HL-60/S4 treated with phorbol 12-myristate 13-acetate at 8.2 ng/mL for 4 days and 3 days (cell line): ENCODE measurements around the gene TNFAIP8L3.
"Not testable (repeated sequence)": the region's sequence is repeated elsewhere in the genome, so short reads cannot be mapped to it uniquely, and the experiment has no call there.

Experiments used
- in situ Hi-C: fragments of 300-500 bp; cut with MboI; formaldehyde crosslinking; loops from 2 replicates; pipeline ENCODE4 v1.15.0; 2022; ENCODE audit warnings: low sequenced_read_pairs

The TNFAIP8L3 gene

DNA sequence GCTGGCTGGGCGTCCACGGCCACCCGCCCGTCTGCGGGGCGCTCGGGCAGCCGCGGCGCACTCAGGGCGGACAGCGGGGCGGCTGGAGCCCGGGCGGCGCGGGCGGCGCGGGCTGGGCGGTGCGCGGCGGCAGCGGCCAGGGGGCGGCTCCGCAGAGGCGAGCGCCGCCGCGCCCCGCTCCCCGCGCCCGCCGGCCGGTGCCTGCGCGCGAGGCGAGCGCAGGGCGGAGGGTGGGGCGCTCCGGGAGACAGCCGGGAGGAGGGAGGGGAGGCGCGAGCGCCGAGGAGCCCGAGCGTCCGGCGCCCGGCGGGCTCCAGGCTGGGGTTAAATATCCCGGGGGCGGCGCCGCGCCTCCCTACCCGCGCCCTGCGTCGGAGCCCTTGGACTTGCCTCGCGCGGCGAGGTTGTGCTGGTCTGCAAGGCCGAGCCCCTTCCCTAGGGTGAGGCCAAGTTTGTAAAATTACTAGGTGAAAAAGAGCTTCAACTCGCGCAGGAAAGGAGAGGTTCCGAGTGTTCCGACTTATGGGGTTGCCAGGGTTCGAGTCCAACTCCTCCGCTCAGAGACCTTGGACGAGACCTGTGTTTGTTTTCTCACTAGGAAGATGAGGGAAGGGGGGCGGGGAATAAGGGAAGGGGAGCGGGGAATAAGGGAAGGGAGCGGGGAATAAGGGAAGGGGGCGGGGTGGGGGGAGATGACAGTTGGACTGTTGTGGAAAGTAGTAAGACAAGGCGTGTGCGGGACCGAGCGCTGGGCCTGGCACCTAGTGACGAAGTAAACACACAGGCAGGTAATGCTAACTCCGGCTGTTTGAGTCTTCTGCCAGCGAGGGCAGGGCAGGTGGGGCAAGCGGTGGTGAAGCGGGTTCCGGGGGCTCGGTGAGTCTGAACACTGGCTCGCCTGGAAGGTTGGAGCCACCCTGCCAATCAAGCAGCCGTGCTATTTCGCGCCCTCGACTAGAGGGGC is at the start of gene TNFAIP8L3:
Gene TNFAIP8L3 (minus strand): TSS at position 301 of the 964 bp plus-strand sequence. CDS start 311 bp downstream, outside the sequence.
- in situ Hi-C loops: no loop called here

DNA sequence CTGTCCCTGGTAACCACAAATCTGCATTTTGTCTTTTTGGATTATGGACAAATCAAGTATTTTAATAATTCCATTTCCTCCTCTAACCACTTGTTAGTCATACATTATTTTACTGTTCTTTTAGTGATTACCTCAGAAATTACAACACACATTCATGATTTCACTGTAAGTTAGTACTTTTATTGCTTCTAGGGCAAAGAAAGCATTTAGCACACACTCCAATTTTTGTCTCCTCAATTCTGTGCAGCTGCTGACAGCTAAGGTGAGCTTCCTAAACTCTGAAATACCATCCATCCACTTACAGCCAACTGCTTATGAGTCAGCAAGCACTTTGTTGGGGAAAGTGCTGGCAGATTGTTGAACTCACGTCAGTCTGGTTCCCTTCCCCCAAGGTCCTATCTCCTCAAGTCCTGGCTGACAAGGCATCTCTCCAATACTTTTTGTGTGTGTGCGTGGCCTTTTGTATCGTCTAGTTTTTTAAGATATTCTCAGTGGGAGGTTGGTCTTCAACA is 49.4 kb upstream of the TNFAIP8L3 start:
- in situ Hi-C loops: no loop called here

DNA sequence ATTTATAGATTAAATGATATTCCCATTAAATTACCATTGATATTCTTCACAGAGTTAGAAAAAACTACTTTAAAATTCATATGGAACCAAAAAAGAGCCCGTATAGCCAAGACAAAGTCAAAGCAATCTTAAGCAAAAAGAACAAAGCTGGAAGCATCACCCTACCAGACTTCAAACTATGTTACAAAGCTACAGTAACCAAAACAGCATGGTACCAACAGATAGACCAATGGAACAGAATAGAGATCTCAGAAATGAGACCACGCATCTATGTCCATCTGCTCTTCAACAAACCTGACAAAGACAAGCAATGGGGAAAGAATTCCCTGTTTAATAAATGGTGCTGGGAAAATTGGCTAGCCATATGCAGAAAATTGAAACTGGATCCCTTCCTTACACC is 45.6 kb upstream of the TNFAIP8L3 start:
- in situ Hi-C loops: not testable (repeated sequence)

DNA sequence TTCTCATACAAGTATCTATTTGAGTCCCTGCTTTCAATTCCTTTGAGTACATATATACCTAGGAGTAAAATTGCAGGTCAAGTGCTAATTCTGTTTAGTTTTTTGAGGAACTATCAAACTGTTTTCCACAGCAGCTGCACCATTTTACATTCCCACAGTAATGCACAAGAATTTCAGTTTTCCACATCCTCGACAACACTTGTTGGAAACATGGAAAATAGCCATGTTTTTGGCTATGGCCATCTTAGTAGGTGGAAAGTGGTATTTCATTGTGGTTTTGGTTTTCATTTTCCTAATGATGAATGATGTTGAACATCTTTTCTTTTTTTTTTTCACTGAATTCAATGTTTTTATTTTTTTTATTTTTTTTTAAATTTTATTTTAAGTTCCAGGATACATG is 44.4 kb upstream of the TNFAIP8L3 start:
- in situ Hi-C loops: no loop called here

DNA sequence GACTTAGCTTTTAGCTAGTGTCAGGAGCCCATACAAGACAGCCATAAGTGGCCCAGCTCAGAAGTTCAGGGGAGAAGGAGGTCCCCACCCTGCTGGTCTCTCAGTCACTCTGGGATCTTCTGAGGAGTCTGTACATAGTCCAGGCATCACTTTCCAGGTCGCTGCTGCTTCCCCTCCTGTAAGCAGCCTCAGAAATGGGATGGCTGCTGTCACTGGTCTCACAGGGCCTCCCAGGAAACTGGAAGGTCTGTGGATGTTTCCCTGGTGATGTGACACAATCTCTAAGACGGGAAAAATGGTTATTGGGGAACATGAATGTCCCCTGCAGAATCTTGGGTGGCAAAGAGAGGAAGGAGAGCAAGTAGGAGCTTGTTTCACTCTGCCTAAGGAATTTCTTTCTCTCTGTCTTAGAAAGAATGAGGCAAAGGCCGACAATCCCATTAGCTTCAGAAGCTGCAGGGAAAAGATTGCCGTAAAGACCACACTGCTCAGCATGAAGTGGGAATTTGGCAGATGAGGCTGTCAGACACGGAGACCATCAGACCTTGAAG is 43.2 kb upstream of the TNFAIP8L3 start:
- in situ Hi-C loops: no loop called here

DNA sequence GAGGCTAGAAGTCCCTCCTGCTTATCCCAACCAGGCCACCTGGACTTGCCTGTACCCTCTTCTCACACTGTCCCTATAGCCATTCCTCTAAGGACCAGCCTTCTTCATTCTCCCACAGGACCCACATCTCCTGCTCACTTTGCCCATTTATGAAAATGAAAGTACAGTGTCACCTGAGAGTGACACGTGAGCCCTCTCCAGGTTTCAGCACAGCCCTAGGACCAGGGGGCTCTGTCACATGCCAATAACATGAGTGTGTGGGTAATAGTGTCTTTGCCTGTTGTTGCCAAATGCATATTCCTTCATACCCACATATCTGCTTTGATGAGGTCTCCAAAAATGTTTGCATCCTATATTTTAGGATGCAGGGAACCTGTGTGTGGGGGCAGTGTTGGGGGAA is 42.3 kb upstream of the TNFAIP8L3 start:
- in situ Hi-C loops: no loop called here

DNA sequence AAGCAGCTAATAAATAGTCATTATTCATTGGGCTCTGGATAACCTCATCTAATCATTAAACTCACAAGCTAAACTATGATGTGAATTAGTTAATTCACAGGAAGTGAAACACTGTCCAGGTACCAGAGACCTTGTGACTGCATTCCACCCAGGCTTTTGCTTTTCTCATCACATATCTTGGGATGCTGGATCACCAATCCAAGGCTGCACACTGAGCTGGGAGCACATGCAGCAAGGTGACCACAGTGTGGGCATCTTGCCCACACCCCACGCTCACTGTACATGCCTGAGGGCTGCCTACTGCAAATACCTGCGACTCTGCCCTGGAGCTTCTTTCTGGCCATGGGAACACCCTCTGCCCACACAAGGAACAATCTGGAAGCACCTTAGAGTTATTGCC is 40.6 kb upstream of the TNFAIP8L3 start:
- in situ Hi-C loops: no loop called here

DNA sequence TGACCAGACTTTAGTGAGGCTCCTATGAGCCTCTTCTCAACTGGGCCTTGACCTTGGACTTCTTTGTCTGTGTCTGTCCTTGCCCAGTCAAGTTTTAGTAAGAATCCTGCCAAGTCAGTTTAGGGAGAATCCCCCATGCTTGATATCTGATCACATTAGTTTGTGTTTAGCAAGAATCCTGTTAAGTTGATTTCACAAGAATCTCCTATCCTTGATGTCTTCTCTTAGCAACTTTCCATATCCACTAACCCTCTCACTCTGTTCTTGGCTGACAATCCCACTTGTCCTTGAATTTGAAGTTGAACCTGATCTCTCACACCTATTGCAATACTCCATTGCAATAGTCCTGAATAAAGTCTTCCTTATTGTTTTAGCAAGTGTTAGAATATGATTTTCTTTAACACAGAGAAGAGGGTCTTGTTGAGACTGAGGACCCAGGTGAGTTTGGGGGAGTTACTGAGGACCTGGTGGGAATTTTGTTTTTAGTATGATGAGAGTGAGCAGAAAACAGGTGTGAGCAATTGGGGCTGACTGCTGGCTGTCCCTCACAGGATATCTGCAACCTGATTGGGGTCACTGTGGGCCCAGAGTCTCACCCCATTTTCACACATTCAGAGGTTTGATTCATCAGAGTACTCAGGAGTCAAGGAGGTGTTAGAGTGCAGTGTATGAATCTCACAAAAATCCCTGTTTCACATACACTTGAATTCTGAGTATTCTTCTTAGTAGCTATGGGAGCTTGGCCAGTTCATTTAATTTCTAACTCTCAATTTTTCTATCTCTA is 39.9 kb upstream of the TNFAIP8L3 start:
- in situ Hi-C loops: no loop called here

DNA sequence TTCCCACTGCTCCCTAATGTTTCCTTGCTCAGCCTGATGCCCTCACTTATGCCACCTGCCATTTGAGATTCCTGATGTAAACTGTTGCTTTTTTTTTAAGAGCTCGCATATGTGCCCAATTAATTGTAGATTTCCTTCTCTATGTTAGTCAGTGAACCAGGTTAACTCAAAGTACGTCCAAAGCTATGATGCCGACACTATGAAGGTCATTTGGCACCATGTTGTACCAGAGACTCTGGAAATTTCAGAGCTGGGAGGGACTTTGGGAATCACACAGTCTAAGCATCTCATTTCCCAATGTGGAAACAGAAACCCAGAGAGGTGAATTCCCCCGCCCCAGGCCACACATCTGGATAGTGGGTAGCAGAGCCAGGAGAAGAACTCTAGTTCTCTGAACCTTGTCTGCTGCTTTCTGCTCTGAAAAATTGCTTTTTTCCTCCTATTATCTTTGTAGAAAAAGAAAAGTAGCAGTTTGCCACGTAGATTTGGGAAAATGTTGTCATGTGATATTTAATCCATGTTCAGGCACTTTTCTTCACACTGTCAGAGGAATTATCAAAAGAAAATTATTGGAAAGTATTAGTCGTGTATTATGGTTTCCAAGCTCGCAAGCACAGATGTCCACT is 38.5 kb upstream of the TNFAIP8L3 start:
- in situ Hi-C loops: no loop called here

DNA sequence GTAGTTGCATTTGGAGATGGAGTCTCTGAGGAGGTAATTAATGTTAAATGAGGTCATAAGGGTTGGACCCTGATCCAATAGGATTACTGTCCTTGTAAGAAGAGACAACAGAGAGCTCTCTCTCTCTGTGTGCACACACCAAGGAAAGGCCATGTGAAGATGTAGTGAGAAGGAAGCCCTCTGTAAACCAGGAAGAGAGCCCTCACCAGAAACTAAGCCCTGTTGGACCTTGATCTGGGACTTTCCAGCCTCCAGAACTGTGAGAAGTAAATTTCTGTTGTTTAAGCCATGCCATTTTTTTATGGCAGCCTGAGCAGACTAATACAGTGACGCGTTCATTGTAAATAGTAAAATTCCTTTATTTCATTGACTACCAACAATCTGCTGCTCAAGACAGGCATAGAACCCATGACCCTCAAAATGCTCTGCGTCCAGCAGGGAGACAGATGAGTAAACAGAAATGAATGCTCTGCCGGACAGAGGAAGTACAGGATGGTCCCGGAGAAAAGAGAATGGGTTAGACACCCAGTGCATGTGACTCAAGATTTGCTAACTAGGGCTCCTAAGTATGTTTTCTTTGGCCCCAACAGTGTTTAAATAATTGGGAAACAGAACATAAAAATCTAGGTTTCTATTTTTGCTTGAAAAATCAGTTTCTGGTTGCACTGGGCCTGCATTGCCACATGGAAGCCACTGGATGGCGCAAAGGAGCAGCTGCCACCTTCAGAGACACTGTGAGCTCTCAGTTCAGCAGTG is 37.9 kb upstream of the TNFAIP8L3 start:
- in situ Hi-C loops: no loop called here

DNA sequence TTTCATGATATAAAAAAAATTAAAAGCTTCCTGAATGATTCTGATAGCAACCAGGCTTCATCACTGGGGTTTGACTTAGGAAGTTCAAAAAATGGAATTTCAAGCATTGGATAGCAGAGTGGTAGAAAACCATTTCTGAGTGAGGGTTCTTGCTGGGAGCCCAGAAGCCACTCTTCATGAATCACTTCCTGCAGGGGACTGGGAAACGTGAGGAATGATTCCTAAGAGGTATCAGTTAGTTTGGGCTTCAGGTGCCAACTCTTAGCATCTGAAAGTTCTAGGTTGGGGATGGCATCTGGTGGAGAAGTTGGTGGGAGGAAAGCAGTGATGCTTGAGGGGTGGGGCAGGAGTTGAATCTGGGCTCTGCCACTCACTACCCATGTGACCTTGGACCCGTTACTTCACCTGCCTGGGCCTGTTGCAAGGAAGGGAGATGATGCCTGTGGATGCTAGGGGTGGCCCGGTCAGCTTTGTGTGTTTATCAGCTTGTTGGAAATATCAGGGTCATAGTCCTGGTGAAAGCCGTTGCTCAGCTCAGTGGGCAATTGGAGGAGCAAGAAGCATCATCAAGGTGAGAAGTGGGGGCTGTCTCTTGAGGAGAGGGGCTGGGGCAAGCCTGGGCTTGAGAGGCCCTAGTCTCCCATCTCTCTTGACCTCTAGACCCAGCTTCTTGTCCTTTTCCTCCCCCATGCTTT is 37.0 kb upstream of the TNFAIP8L3 start:
- in situ Hi-C loops: no loop called here

DNA sequence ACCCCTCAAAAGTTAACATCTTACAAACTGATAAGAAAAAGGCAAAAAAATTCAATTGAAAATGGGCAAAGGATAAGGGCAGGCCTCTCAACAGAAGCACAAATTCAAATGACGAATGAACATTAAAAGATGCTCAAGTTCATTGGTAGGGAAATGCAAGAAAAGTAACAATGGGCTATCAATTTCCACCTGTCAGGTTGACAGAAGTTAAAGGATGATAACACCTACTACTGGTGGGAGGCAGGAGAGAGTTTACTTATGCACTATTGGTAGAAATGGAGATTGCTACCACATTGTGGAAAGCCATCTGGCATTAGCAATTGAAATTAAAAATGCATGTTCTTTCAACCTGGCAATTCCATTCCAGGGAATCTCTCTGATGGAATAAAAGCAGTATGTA is 35.6 kb upstream of the TNFAIP8L3 start:
- in situ Hi-C loops: no loop called here

DNA sequence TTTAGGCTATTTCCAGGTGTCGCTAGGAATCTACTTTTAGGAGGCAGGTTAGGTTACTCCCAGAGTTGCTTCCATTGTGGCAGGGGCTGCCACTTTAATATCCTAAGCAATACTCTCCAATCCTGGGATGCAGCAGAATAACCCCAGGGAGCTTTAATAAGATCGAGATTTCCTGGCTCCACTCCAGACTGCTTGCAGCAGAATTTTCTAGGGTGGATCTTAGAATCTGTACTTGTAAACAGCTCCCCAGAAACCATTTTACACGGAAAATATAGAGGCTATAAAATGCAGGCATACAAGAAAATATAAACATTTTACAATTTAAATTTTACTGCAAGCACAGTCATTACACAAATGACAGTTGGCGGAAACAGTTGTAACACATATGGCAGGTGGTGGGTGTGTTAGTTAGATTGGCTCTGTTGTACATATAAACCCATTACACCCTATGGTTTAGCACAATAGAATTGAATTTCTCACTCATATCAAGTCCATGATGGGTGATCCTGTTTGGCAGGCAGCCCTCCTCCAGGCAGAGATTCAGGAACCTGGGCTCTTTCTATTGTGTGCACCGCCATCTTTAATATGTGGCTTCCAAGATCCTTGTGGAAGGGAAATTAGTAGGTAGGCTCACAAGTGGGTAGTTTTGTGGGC is 35.0 kb upstream of the TNFAIP8L3 start:
- in situ Hi-C loops: no loop called here

DNA sequence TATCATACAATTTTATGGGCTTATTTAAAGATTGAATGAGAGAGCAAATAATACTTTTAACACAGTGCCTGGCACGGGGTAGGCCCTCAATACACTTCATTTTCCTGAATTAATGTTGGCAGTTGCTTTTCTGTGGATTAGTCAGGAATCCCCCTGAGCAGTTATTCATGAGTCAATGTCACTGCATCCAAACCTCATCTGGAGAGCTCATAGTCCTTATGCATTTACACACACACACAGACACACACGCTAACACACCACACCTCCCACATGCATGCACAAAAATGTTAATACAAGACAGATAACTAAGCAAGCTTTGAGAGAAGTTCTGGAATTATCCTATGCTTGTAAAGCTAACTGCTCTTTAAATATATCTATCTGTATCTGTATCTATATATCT is 34.0 kb upstream of the TNFAIP8L3 start:
- in situ Hi-C loops: no loop called here

DNA sequence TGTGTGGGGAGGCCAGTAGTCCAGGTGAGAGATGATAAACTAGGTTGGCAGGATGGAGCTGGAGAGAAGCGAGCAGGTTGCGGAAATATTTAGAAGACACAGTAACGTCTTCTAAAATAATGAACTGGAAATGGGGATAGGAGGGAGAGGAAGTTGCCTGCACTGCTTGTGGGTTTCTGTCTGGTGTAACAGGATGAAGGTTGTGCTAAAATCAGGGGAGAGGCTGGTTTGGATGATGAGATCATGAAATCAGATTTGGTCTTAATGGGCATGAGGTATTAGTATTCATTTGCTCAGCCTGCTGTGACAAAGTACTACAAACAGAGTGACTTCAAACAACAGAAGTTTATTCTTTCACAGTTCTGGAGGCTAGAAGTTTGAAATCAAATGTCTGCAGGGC is 32.1 kb upstream of the TNFAIP8L3 start:
- in situ Hi-C loops: no loop called here

DNA sequence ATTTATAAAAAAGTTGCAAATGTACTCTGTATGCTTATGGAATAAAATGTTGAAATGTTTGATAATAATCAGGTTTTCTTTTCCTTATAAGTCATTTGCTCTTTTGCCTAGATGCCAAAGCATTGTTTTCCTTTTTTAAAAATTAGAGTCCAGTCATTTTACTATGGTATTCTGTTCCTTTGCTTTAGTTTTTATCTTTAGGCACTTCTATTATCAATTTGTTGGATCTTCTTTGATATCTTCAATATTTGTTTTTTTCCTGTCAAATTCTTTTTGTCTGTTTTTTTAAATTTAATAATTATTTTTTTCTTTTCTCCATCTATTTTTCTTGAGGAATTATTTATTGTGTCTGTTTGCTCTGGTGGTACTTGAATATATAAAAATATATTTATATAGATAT is 28.3 kb upstream of the TNFAIP8L3 start:
- in situ Hi-C loops: not testable (repeated sequence)

DNA sequence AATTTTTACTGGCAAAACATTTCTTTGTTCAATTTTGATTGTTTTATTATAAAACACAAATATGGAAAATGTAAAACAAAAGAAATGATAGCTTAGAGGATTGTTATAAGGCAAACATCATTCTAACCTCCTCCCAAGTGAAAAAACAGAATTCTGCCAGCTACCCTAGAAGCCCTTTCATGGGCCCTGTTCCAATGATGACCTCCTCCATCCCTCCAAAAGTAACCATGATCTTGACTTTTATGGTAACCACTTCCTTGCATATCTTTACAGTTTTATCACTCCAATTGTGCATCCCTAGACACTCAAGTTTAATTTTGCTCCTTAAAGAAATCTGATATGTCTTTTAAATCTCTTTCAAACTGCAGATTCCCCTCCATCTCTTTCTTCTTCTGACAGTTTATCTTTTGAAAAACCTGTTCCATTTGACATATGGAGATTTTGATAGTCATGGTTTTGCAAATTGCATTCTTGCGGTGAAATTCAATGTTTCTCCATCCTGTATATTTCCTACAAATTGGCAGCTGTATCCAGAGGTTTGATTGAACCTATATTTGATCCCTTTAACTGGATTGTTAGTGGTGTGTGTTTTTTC is 27.0 kb upstream of the TNFAIP8L3 start:
- in situ Hi-C loops: no loop called here

DNA sequence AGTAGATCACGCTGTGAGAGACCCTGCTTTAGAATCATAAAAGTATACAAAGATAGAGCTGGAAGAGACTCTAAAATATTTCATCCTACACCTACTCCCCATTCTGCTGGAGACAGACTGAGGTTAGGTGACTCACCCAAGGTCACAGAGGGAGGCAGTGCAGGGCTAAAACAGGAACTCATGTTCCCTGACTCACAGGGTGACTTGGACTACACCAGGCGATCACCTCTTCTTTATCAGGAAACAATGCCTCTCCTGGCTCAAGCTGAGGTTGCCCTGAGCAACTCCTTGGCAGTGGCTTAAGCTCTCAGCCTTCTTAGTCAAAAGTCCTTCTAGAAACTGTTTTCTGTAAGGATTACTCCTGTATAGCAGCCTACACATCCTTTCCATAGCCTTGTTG is 26.4 kb upstream of the TNFAIP8L3 start:
- in situ Hi-C loops: no loop called here

DNA sequence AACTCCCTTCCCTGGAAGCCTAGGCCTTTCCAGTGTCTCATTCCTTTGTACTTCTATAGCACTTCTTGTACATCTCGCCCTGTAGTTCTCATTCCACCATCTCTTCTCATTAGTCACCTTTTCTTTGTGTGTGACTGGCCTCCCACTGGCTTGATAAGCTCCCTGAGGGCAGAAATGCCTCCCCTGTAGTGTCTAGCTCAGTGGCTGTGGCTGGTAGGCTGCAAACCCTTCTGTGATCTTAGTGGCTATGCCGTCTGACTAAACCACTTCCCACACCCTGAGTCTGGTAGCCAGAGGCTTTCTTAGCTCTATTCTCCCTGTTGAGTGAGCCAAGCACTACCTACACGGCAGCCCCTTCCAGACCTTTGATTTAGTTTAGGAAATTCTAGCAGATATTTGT is 24.4 kb upstream of the TNFAIP8L3 start:
- in situ Hi-C loops: no loop called here
